HCT116 (cell line): ENCODE results near the gene BCL11B. TPM values are rescaled to one million over a fixed set of nuclear protein-coding genes. Genes with fewer than 3 reads are reported as not detected.

ENCODE experiments used
- ATAC-seq: fragments of 200-7000 bp; cut with Tn5 transposase; 2 replicates; pipeline ENCODE4 v1.9.1; 2020; ENCODE audit warnings: mild to moderate bottlenecking, moderate library complexity
- BruUV-seq: library from RNA; stranded (reverse); fragments of 400-500 nt; replicated peaks from 2 replicates; lab custom pipeline; 2021; lab: Mats Ljungman, UMichigan
- CTCF ChIA-PET: fragments of 300-600 bp; sonication (Branson Sonifier 250); formaldehyde crosslinking; loops from one replicate; lab custom pipeline; 2021; ENCODE audit warnings: antibody characterized with exemption; lab: Charles Lee
- POLR2A ChIA-PET: fragments of 300-600, 350-600 bp; sonication (Branson Sonifier 250); formaldehyde crosslinking; loops from one replicate; lab custom pipeline; 2021; ENCODE audit warnings: antibody characterized with exemption; lab: Charles Lee
- RAD21 ChIA-PET, 2 experiments: fragments of 300-600 bp; sonication (Branson Sonifier 250); formaldehyde crosslinking; loops; one replicate each; lab custom pipeline; 2023; ENCODE audit warnings: low total read pairs in 2 of 2; ENCODE audit not compliant: uncharacterized antibody in 2 of 2, unreplicated experiment in 2 of 2, low non-redundant PET in 1 of 2; lab: Charles Lee
- DNase-seq: peaks from one replicate; pipeline ENCODE4 v3.0.0-alpha.2; 2010; ENCODE audit warnings: low read depth, low spot score
- H2AFZ ChIP-seq: fragments of 200-600 bp; shearing (Covaris generic), sonication (generic); 2 replicates; pipeline ENCODE4 v1.6.1; 2017; ENCODE audit warnings: low read depth, mixed run types, mixed read lengths, antibody characterized with exemption, low read length; ENCODE audit not compliant: poor library complexity, severe bottlenecking
- H3K27ac ChIP-seq: 2 replicates; pipeline ENCODE4 v1.5.1; 2012; ENCODE audit warnings: low read depth, low read length
- H3K27me3 ChIP-seq: fragments of 200-600 bp; sonication (generic); 2 replicates; pipeline ENCODE4 v1.6.1; 2016; ENCODE audit warnings: mixed run types, low read length, mixed read lengths; ENCODE audit not compliant: insufficient read depth
- H3K36me3 ChIP-seq, 2 experiments: fragments of 200-500 bp in 1 of 2; fragments of 200-600 bp in 1 of 2; sonication (Bioruptor generic) in 1 of 2; sonication (generic) in 1 of 2; 2 replicates each; pipeline versions ENCODE4 v1.5.1 to v1.6.1; 2014 to 2016; ENCODE audit warnings: low read length in 2 of 2, inconsistent platforms in 1 of 2, mixed read lengths in 1 of 2, mixed run types in 1 of 2; ENCODE audit not compliant: insufficient read depth in 2 of 2, control insufficient read depth in 1 of 2
- H3K4me1 ChIP-seq, 2 experiments: fragments of 200-600 bp in 1 of 2; sonication (generic) in 1 of 2; 2 replicates each; pipeline versions ENCODE4 v1.5.1 to v1.6.1; 2012 to 2017; ENCODE audit warnings: low read length in 2 of 2, inconsistent platforms in 1 of 2, mild to moderate bottlenecking in 1 of 2, mixed read lengths in 1 of 2, mixed run types in 1 of 2, moderate library complexity in 1 of 2; ENCODE audit not compliant: insufficient read depth in 2 of 2, control insufficient read depth in 1 of 2
- H3K4me2 ChIP-seq: fragments of 200-600 bp; sonication (generic); 2 replicates; pipeline ENCODE4 v1.6.1; 2017; ENCODE audit warnings: mixed run types, low read length, mixed read lengths
- H3K4me3 ChIP-seq, 2 experiments: fragments of 200-600 bp in 1 of 2; sonication (generic) in 1 of 2; replicated peaks in 1 of 2; 2 replicates each; pipeline ENCODE4 v1.5.1; 2011 to 2016; ENCODE audit warnings: low read length in 2 of 2, control low read depth in 1 of 2, low read depth in 1 of 2, mild to moderate bottlenecking in 1 of 2, mixed read lengths in 1 of 2, mixed run types in 1 of 2
- H3K79me2 ChIP-seq: fragments of 200-600 bp; sonication (generic); 2 replicates; pipeline ENCODE4 v1.6.1; 2017; ENCODE audit warnings: mild to moderate bottlenecking, mixed run types, low read length, moderate library complexity, mixed read lengths; ENCODE audit not compliant: insufficient read depth
- H3K9ac ChIP-seq: fragments of 200-600 bp; sonication (generic); 2 replicates; pipeline ENCODE4 v1.6.1; 2016; ENCODE audit warnings: low read length, mixed read lengths
- H3K9me2 ChIP-seq: fragments of 200-600 bp; sonication (generic), shearing (Covaris generic); 2 replicates; pipeline ENCODE4 v1.6.1; 2017; ENCODE audit warnings: mixed run types, mild to moderate bottlenecking, moderate library complexity; ENCODE audit not compliant: insufficient read depth
- H3K9me3 ChIP-seq, 2 experiments: fragments of 200-500 bp in 1 of 2; fragments of 200-600 bp in 1 of 2; sonication (Bioruptor generic) in 1 of 2; sonication (generic) in 1 of 2; 2 replicates each; pipeline ENCODE4 v1.6.1; 2014 to 2017; ENCODE audit warnings: low read length in 2 of 2, mixed read lengths in 2 of 2, inconsistent platforms in 1 of 2, low read depth in 1 of 2, mild to moderate bottlenecking in 1 of 2, mixed run types in 1 of 2, moderate library complexity in 1 of 2; ENCODE audit not compliant: control insufficient read depth in 1 of 2, insufficient read depth in 1 of 2
- H4K20me1 ChIP-seq: fragments of 200-600 bp; sonication (generic), shearing (Covaris generic); 2 replicates; pipeline ENCODE4 v1.6.1; 2017; ENCODE audit warnings: mixed run types, mild to moderate bottlenecking, moderate library complexity; ENCODE audit not compliant: insufficient read depth
- ATF3 ChIP-seq: IDR thresholded peaks from 2 replicates; pipeline ENCODE4 v1.6.1; 2012
- CEBPB ChIP-seq: IDR thresholded peaks from 2 replicates; pipeline ENCODE4 v1.6.1; 2012; ENCODE audit warnings: low read depth
- CTCF ChIP-seq, 3 experiments: fragments of 200-600 bp in 1 of 3; sonication (generic) in 1 of 3; IDR thresholded peaks in 2 of 3; conservative IDR thresholded peaks in 1 of 3; 2 replicates each; pipeline ENCODE4 v1.5.1; 2012 to 2017; ENCODE audit warnings: low read depth in 2 of 3, low read length in 2 of 3, antibody characterized with exemption in 1 of 3, borderline replicate concordance in 1 of 3, control low read depth in 1 of 3, mild to moderate bottlenecking in 1 of 3, mixed read lengths in 1 of 3, mixed run types in 1 of 3, moderate library complexity in 1 of 3; ENCODE audit not compliant: insufficient read depth in 1 of 3
- EGR1 ChIP-seq: IDR thresholded peaks from 2 replicates; pipeline ENCODE4 v1.6.1; 2012; ENCODE audit warnings: low read depth
- ELF1 ChIP-seq: IDR thresholded peaks from 2 replicates; pipeline ENCODE4 v1.6.1; 2012; ENCODE audit warnings: low read depth, borderline replicate concordance
- EZH2 ChIP-seq: fragments of 200-600 bp; sonication (generic); IDR thresholded peaks from 2 replicates; pipeline ENCODE4 v1.6.1; 2017; ENCODE audit warnings: antibody characterized with exemption, mixed run types
- EZH2phosphoT487 ChIP-seq: fragments of 200-600 bp; IDR thresholded peaks from 2 replicates; pipeline ENCODE4 v1.6.1; 2018; ENCODE audit warnings: antibody characterized with exemption, borderline replicate concordance
- FOSL1 ChIP-seq: IDR thresholded peaks from 2 replicates; pipeline ENCODE4 v1.6.1; 2012; ENCODE audit warnings: low read depth
- JUND ChIP-seq: IDR thresholded peaks from 2 replicates; pipeline ENCODE4 v1.6.1; 2012
- MAX ChIP-seq: IDR thresholded peaks from 2 replicates; pipeline ENCODE4 v1.6.1; 2012
- POLR2AphosphoS5 ChIP-seq: IDR thresholded peaks from 2 replicates; pipeline ENCODE4 v1.6.1; 2011; ENCODE audit warnings: mild to moderate bottlenecking, low read depth, low read length, moderate library complexity
- RAD21 ChIP-seq: IDR thresholded peaks from 2 replicates; pipeline ENCODE4 v1.6.1; 2012; ENCODE audit warnings: low read depth, mild to moderate bottlenecking
- SP1 ChIP-seq: IDR thresholded peaks from 2 replicates; pipeline ENCODE4 v1.6.1; 2012; ENCODE audit warnings: low read depth
- SRF ChIP-seq: IDR thresholded peaks from 2 replicates; pipeline ENCODE4 v1.6.1; 2012; ENCODE audit warnings: low read depth
- TCF7L2 ChIP-seq: IDR thresholded peaks from 2 replicates; pipeline ENCODE4 v1.7.0; 2011; ENCODE audit warnings: borderline replicate concordance, inconsistent platforms; ENCODE audit not compliant: insufficient read depth, insufficient read length; ENCODE audit errors: extremely low read depth
- YY1 ChIP-seq: IDR thresholded peaks from 2 replicates; pipeline ENCODE4 v1.6.1; 2011; ENCODE audit warnings: low read length, low read depth, moderate library complexity, mild to moderate bottlenecking; ENCODE audit not compliant: insufficient replicate concordance; ENCODE audit errors: extremely low read depth
- ZBTB33 ChIP-seq: IDR thresholded peaks from 2 replicates; pipeline ENCODE4 v1.6.1; 2011; ENCODE audit warnings: mild to moderate bottlenecking, low read length, moderate library complexity; ENCODE audit not compliant: insufficient replicate concordance; ENCODE audit errors: extremely low read depth
- ZFX ChIP-seq: fragments of 450-650 bp; IDR thresholded peaks from 2 replicates; pipeline ENCODE4 v1.6.1; 2017
- ZNF274 ChIP-seq: fragments of 200-500 bp; sonication (Bioruptor generic); IDR thresholded peaks from 2 replicates; pipeline ENCODE4 v1.6.1; 2014; ENCODE audit warnings: mild to moderate bottlenecking, low read depth, low read length, inconsistent platforms
- intact Hi-C: fragments of 100-400 bp; cut with micrococcal nuclease; formaldehyde crosslinking; loops from 2 replicates; pipeline ENCODE4 v1.10.0; 2022
- total RNA-seq: library from RNA; stranded (reverse); gene quantifications from one replicate; pipeline ENCODE4 v1.2.1, GENCODE V29; 2021; ENCODE audit not compliant: unreplicated experiment

Gene BCL11B
- total RNA-seq, 1 experiment from 2014 or later = 1.1 TPM

- TF ChIP-seq CEBPB = no peak
- no peak for TF ChIP-seq CTCF (IDR thresholded peaks at IDR 0.05 in 2 of 3, conservative IDR thresholded peaks at IDR 0.05 in 1 of 3; ENCODE audit: borderline replicate concordance in 1 of 3, insufficient read depth in 1 of 3, low read depth in 2 of 3, low read length in 2 of 3)
- no peak for TF ChIP-seq JUND
- no peak for TF ChIP-seq SRF
- TF ChIP-seq FOSL1 = no peak
- TF ChIP-seq EGR1 = no peak
- TF ChIP-seq ZNF274 = no peak
- no peak for TF ChIP-seq ZFX
- TF ChIP-seq EZH2phosphoT487 = no peak
Measured at GRCh38 chr14:99173086-99173485, 98.9 kb downstream of the BCL11B start (continued).

GRCh38 chr14:99171396-99171795 lies 100.6 kb downstream of the BCL11B start:
- no peak overlapping the region for H3K4me3 ChIP-seq
- H3K4me2 ChIP-seq = no peak overlapping the region
- H3K27me3 ChIP-seq = peaks cover 3% of the 10 kb centered on the region; the same call in 1 of the 2 replicates
- no peaks in the 10 kb centered on the region for H3K4me1 ChIP-seq
- H3K27ac ChIP-seq = no peak overlapping the region
- H3K9me3 ChIP-seq = no peaks in the 10 kb centered on the region
- BruUV-seq = no TSS peak
- no peak for DNase-seq
- no peak overlapping the region for H3K9ac ChIP-seq
- CTCF ChIA-PET = no interaction called here
- H3K79me2 ChIP-seq = no peaks in the 10 kb centered on the region
- H4K20me1 ChIP-seq = no peaks in the 10 kb centered on the region
- intact Hi-C loops = no loop called here
- no peaks in the 10 kb centered on the region for H3K36me3 ChIP-seq
- POLR2A ChIA-PET = no interaction called here
- H3K9me2 ChIP-seq = no peaks in the 10 kb centered on the region
- RAD21 ChIA-PET = no interaction called here
- no peak overlapping the region for H2AFZ ChIP-seq
- no peak for ATAC-seq
- TF ChIP-seq RAD21 (no peak), ZFX (no peak), EZH2phosphoT487 (no peak), MAX (no peak), SRF (no peak), YY1 (no peak), EGR1 (no peak), EZH2 (no peak), ZBTB33 (no peak), TCF7L2 (no peak), POLR2AphosphoS5 (no peak), CTCF (IDR thresholded peaks at IDR 0.05 in 2 of 3, conservative IDR thresholded peaks at IDR 0.05 in 1 of 3; ENCODE audit: borderline replicate concordance in 1 of 3, insufficient read depth in 1 of 3, low read depth in 2 of 3, low read length in 2 of 3) (no peak), ATF3 (no peak), CEBPB (no peak), FOSL1 (no peak), SP1 (no peak), ELF1 (no peak)
